B cell (primary cell): ENCODE measurements around the gene CMAS. TPM values are rescaled to one million over a fixed set of nuclear protein-coding genes. Genes with fewer than 3 reads are reported as not detected.
A peak's percentile ranks its signal among the peaks of the same experiment; 100 is the strongest.

Source experiments
- ATAC-seq: fragments of 200-7000 bp; cut with Tn5 transposase; one replicate; pipeline ENCODE4 v1.10.0; 2021; ENCODE audit warnings: low read depth, mild to moderate bottlenecking, moderate number of reproducible peaks, moderate library complexity
- CTCF ChIA-PET: fragments of 350-600 bp; sonication (Branson Sonifier 250); formaldehyde crosslinking; loops from one replicate; lab custom pipeline; 2021; ENCODE audit warnings: antibody characterized with exemption, inconsistent platforms; lab: Charles Lee
- POLR2A ChIA-PET: fragments of 350-600 bp; sonication (Branson Sonifier 250); formaldehyde crosslinking; loops from one replicate; lab custom pipeline; 2021; ENCODE audit warnings: antibody characterized with exemption; lab: Charles Lee
- DNase-seq: peaks from one replicate; pipeline ENCODE4 v3.0.0; 2013
- H2AFZ ChIP-seq: 2 replicates; pipeline ENCODE4 v1.6.1; 2012; ENCODE audit warnings: mild to moderate bottlenecking, low read depth, low read length; ENCODE audit not compliant: insufficient read depth, poor library complexity, severe bottlenecking
- H3K27ac ChIP-seq, 2 donors: 1 replicate in 1 of 2; 2 replicates in 1 of 2; pipeline ENCODE4 v1.5.1; 2012 to 2013; ENCODE audit warnings: low read length in 2 of 2, mild to moderate bottlenecking in 2 of 2, moderate library complexity in 1 of 2
- H3K27me3 ChIP-seq, 4 experiments: fragments of 200-600 bp in 1 of 4; sonication (generic) in 1 of 4; replicated peaks in 1 of 4; 1 replicate in 2 of 4; 2 replicates in 2 of 4; pipeline versions ENCODE4 v1.6.1 to v1.7.0; 2013 to 2016; ENCODE audit warnings: low read length in 3 of 4, mild to moderate bottlenecking in 2 of 4, mixed read lengths in 1 of 4, moderate library complexity in 1 of 4; ENCODE audit not compliant: insufficient read depth in 4 of 4, control insufficient read depth in 3 of 4; ENCODE audit errors: control extremely low read depth in 1 of 4
- H3K36me3 ChIP-seq, 2 experiments: replicated peaks in 1 of 2; 1 replicate in 1 of 2; 2 replicates in 1 of 2; pipeline versions ENCODE4 v1.6.1 to v1.7.1; 2013; ENCODE audit warnings: low read length in 1 of 2; ENCODE audit not compliant: insufficient read depth in 2 of 2, control insufficient read depth in 1 of 2; ENCODE audit errors: control extremely low read depth in 1 of 2, extremely low read depth in 1 of 2
- H3K4me1 ChIP-seq, 2 donors: fragments of 200-600 bp in 1 of 2; sonication (generic) in 1 of 2; 1 replicate in 1 of 2; 2 replicates in 1 of 2; pipeline versions ENCODE4 v1.5.1 to v1.6.1; 2013 to 2017; ENCODE audit warnings: low read length in 2 of 2; ENCODE audit not compliant: control insufficient read depth in 2 of 2, insufficient read depth in 2 of 2
- H3K4me2 ChIP-seq: replicated peaks from 2 replicates; pipeline ENCODE3; 2012; ENCODE audit warnings: mild to moderate bottlenecking, low read depth, low read length; ENCODE audit not compliant: poor library complexity, severe bottlenecking
- H3K4me3 ChIP-seq, 5 experiments: fragments of 200-600 bp in 1 of 5; sonication (generic) in 1 of 5; 1 replicate in 3 of 5; 2 replicates in 2 of 5; pipeline versions ENCODE4 v1.5.1 to v1.7.0; 2011 to 2016; ENCODE audit warnings: low read length in 4 of 5, mild to moderate bottlenecking in 4 of 5, low read depth in 2 of 5, control low read depth in 1 of 5, moderate library complexity in 1 of 5; ENCODE audit not compliant: insufficient read depth in 1 of 5; ENCODE audit errors: control extremely low read depth in 1 of 5, extremely low read depth in 1 of 5
- H3K79me2 ChIP-seq: fragments of 200-600 bp; sonication (generic); one replicate; pipeline ENCODE4 v1.6.0; 2016; ENCODE audit warnings: low read length; ENCODE audit not compliant: control insufficient read depth, insufficient read depth
- H3K9ac ChIP-seq: fragments of 200-600 bp; sonication (generic); 2 replicates; pipeline ENCODE4 v1.6.1; 2017; ENCODE audit warnings: mild to moderate bottlenecking, low read length, moderate library complexity
- H3K9me3 ChIP-seq, 3 donors: one replicate each; pipeline versions ENCODE4 v1.6.1 to v1.7.1; 2013; ENCODE audit warnings: low read length in 2 of 3; ENCODE audit not compliant: control insufficient read depth in 2 of 3, insufficient read depth in 1 of 3; ENCODE audit errors: control extremely low read depth in 1 of 3
- H4K20me1 ChIP-seq: 2 replicates; pipeline ENCODE4 v1.6.0; 2012; ENCODE audit warnings: mild to moderate bottlenecking, low read length; ENCODE audit not compliant: insufficient read depth, control insufficient read depth, poor library complexity, severe bottlenecking
- H3K27ac Mint-ChIP-seq: one replicate; pipeline ENCODE4 v1.8.0; 2021; ENCODE audit warnings: mixed read lengths
- H3K27me3 Mint-ChIP-seq: one replicate; pipeline ENCODE4 v1.8.0; 2021; ENCODE audit warnings: mixed read lengths
- H3K4me1 Mint-ChIP-seq: one replicate; pipeline ENCODE4 v1.8.0; 2021; ENCODE audit warnings: mixed read lengths
- H3K4me3 Mint-ChIP-seq: one replicate; pipeline ENCODE4 v1.8.0; 2021; ENCODE audit warnings: mixed read lengths
- H3K9me3 Mint-ChIP-seq: one replicate; pipeline ENCODE4 v1.8.0; 2022; ENCODE audit warnings: mixed read lengths; ENCODE audit not compliant: insufficient read depth
- EZH2 ChIP-seq: IDR thresholded peaks from 2 replicates; pipeline ENCODE4 v1.6.1; 2012; ENCODE audit warnings: borderline replicate concordance, low read depth, mild to moderate bottlenecking, moderate library complexity, low read length; ENCODE audit not compliant: insufficient read depth, poor library complexity, severe bottlenecking
- WGBS: methylation state at CpG from one replicate; pipeline ENCODE4 v1.1.5; 2013; ENCODE audit warnings: missing lambda C conversion rate; ENCODE audit not compliant: insufficient coverage; 5-methylcytosine and 5-hydroxymethylcytosine counted together
- intact Hi-C: fragments of 100-400 bp; cut with micrococcal nuclease; formaldehyde crosslinking; loops from one replicate; pipeline ENCODE4 v1.10.0; 2022
- polyA plus RNA-seq: library from polyadenylated mRNA; depleted of rRNA; stranded (reverse); fragments of >200 nt; gene quantifications from 2 replicates; pipeline ENCODE4 v1.2.3, GENCODE V29; 2012
- total RNA-seq, 2 donors: library from RNA; stranded (reverse); fragments of 120-200 nt in 1 of 2; gene quantifications; 1 replicate in 1 of 2; 2 replicates in 1 of 2; pipeline versions ENCODE4 v1.2.3 to v1.2.4, GENCODE V29; 2013 to 2022
- TF ChIP-seq, protein P1 (sequence below): fragments of 200-600 bp; IDR thresholded peaks from one replicate; pipeline ENCODE4 v1.8.0; 2022; ENCODE audit warnings: antibody characterized with exemption, mild to moderate bottlenecking

Gene CMAS
- total and polyA plus RNA-seq, 2 donors (not counting 1 experiment from before 2014, with no cell fraction given): 5.8 to 19.1 TPM

DNA sequence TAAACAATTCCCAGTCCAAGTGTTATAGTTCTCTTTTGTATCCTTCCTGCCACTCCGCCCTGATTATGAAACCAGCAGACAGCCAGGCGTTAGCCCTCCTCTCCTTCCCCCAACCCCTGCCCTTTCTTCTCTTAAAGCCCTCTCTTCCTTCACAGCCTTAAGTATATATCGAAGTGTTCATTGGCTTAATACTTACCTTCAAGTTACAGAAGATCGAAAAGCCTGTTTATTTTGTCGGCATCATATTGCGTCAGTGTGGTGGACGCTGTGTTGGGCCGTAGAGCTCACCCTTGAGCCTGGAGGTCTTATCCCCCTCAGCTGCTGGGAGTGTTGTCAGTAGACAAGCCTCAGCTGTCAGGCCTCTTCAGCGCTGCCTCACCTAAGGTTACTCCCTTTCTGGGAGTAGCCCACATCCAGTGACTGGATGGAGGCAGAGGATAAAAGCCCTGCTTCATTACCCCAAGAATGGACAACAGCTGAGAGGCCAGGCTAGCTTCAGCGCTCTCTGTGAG, 36.2 kb downstream of the CMAS start:
- no peak overlapping the region for H3K4me2 ChIP-seq
- TF ChIP-seq, protein P1, sequence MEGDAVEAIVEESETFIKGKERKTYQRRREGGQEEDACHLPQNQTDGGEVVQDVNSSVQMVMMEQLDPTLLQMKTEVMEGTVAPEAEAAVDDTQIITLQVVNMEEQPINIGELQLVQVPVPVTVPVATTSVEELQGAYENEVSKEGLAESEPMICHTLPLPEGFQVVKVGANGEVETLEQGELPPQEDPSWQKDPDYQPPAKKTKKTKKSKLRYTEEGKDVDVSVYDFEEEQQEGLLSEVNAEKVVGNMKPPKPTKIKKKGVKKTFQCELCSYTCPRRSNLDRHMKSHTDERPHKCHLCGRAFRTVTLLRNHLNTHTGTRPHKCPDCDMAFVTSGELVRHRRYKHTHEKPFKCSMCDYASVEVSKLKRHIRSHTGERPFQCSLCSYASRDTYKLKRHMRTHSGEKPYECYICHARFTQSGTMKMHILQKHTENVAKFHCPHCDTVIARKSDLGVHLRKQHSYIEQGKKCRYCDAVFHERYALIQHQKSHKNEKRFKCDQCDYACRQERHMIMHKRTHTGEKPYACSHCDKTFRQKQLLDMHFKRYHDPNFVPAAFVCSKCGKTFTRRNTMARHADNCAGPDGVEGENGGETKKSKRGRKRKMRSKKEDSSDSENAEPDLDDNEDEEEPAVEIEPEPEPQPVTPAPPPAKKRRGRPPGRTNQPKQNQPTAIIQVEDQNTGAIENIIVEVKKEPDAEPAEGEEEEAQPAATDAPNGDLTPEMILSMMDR: no peak
- TF ChIP-seq EZH2: no peak

GRCh38 chr12:22083167-22083566, 37.1 kb downstream of the CMAS start:
- H3K4me1 ChIP-seq: no peaks in the 10 kb centered on the region
- H3K79me2 ChIP-seq: no peaks in the 10 kb centered on the region
- H3K27me3 Mint-ChIP-seq: peaks cover 2% of the 10 kb centered on the region
- H4K20me1 ChIP-seq: no peaks in the 10 kb centered on the region
- no peak overlapping the region for H2AFZ ChIP-seq
- no peaks in the 10 kb centered on the region for H3K4me1 Mint-ChIP-seq
- ChIA-PET POLR2A (no interaction called here), CTCF (interaction anchor here (0.6 to 5.1 kb wide), 15 partner anchors 14 to 545 kb away, joined by 3 to 32 read pairs (median 5); no protein-coding TSS in a partner anchor)
- TF ChIP-seq, protein P1: peak; percentile 70
- no peak for TF ChIP-seq EZH2
- DNase-seq (peak; percentile 56), ATAC-seq (no peak)
- no peaks in the 10 kb centered on the region for H3K27me3 ChIP-seq
- no peak overlapping the region for H3K27ac ChIP-seq
- no peak overlapping the region for H3K27ac Mint-ChIP-seq
- no peaks in the 10 kb centered on the region for H3K36me3 ChIP-seq
- no peak overlapping the region for H3K4me3 Mint-ChIP-seq
- H3K4me2 ChIP-seq: no peak overlapping the region
- no peak overlapping the region for H3K9ac ChIP-seq
- no peaks in the 10 kb centered on the region for H3K9me3 Mint-ChIP-seq
- intact Hi-C loops: loop anchor here (1.0 to 5.0 kb wide), 2 partner anchors 89 to 377 kb away; no protein-coding TSS in a partner anchor
- H3K9me3 ChIP-seq: no peaks in the 10 kb centered on the region
- no peak overlapping the region for H3K4me3 ChIP-seq

More for the DNA sequence above, 36.2 kb downstream of the CMAS start:
- no peak overlapping the region for H3K9ac ChIP-seq
- H3K4me3 ChIP-seq: no peak overlapping the region
- H3K9me3 Mint-ChIP-seq: no peaks in the 10 kb centered on the region
- H3K27me3 Mint-ChIP-seq: peaks cover 7% of the 10 kb centered on the region
- H3K36me3 ChIP-seq: no peaks in the 10 kb centered on the region
- DNase-seq: no peak
- H2AFZ ChIP-seq: no peak overlapping the region
- H3K27ac ChIP-seq: no peak overlapping the region
- no peaks in the 10 kb centered on the region for H3K4me1 ChIP-seq
- H4K20me1 ChIP-seq: no peaks in the 10 kb centered on the region
- no peak for ATAC-seq
- POLR2A ChIA-PET: interaction anchor here (0.7 kb wide), 1 partner anchor 21 kb away, joined by 3 read pairs; no protein-coding TSS in a partner anchor
- no peaks in the 10 kb centered on the region for H3K4me1 Mint-ChIP-seq
- no peak overlapping the region for H3K4me3 Mint-ChIP-seq
- no peaks in the 10 kb centered on the region for H3K9me3 ChIP-seq
- CTCF ChIA-PET: interaction anchor here (0.9 to 5.1 kb wide), 12 partner anchors 13 to 379 kb away, joined by 3 to 32 read pairs (median 6); no protein-coding TSS in a partner anchor
- H3K27ac Mint-ChIP-seq: no peak overlapping the region
- no peaks in the 10 kb centered on the region for H3K79me2 ChIP-seq
- WGBS: 94% methylated on average over 10 of the region's 10 CpGs
- no peaks in the 10 kb centered on the region for H3K27me3 ChIP-seq
- intact Hi-C loops: loop anchor here (5.0 kb wide), 1 partner anchor 90 kb away; no protein-coding TSS in a partner anchor
